GM18505 (cell line): ENCODE data around the gene MAST4.

Experiments
- ATAC-seq: cut with Tn5 transposase; IDR thresholded peaks from one replicate; pipeline ENCODE4 v1.9.1; 2021; ENCODE audit not compliant: unreplicated experiment
- POLR2A ChIP-seq: IDR thresholded peaks from 4 replicates; pipeline ENCODE4 v1.6.1; 2011; ENCODE audit warnings: borderline replicate concordance; ENCODE audit not compliant: insufficient read depth, insufficient read length; ENCODE audit errors: extremely low read depth

The MAST4 gene

GRCh38 chr5:66595756-66596635, at the start of gene MAST4:
TSS of gene MAST4 (plus strand) at chr5:66596393. CDS start at chr5:66596656, 263 bp downstream.
- peak; percentile 99 for ATAC-seq
- TF ChIP-seq POLR2A, result no peak

- no peak for ATAC-seq
- TF ChIP-seq POLR2A, result no peak
These were observed 49.7 kb upstream of the MAST4 start for GRCh38 chr5:66546541-66546940.

- ATAC-seq, result no peak
- no peak for TF ChIP-seq POLR2A
These were observed 44.9 kb upstream of the MAST4 start for GRCh38 chr5:66551338-66551737.

- no peak for TF ChIP-seq POLR2A
- no peak for ATAC-seq
These were observed 44.2 kb upstream of the MAST4 start for GRCh38 chr5:66551945-66552344.

- no peak for ATAC-seq
- TF ChIP-seq POLR2A, result no peak
These were observed 42.8 kb upstream of the MAST4 start for GRCh38 chr5:66553368-66553912.

- ATAC-seq, result peak; percentile 99
These were observed 42.1 kb upstream of the MAST4 start for GRCh38 chr5:66553916-66554575.

GRCh38 chr5:66554884-66555283, 41.3 kb upstream of the MAST4 start:
- TF ChIP-seq POLR2A, result no peak

More at GRCh38 chr5:66553916-66554575, 42.1 kb upstream of the MAST4 start:
- TF ChIP-seq POLR2A, result no peak

GRCh38 chr5:66558560-66558959, 37.6 kb upstream of the MAST4 start:
- no peak for TF ChIP-seq POLR2A
- ATAC-seq, result peak; percentile 54

More at GRCh38 chr5:66554884-66555283, 41.3 kb upstream of the MAST4 start:
- no peak for ATAC-seq

GRCh38 chr5:66560371-66560770, 35.8 kb upstream of the MAST4 start:
- ATAC-seq, result no peak
- no peak for TF ChIP-seq POLR2A

- ATAC-seq, result no peak
- TF ChIP-seq POLR2A, result no peak
These were observed 34.8 kb upstream of the MAST4 start for GRCh38 chr5:66561256-66561990.

- no peak for TF ChIP-seq POLR2A
- ATAC-seq, result no peak
These were observed 30.3 kb upstream of the MAST4 start for GRCh38 chr5:66565878-66566277.

- no peak for ATAC-seq
- TF ChIP-seq POLR2A, result no peak
These were observed 28.7 kb upstream of the MAST4 start for GRCh38 chr5:66567474-66567873.

- no peak for ATAC-seq
- TF ChIP-seq POLR2A, result no peak
These were observed 26.0 kb upstream of the MAST4 start for GRCh38 chr5:66570201-66570600.
